K562 (cell line): Measurements from ENCODE around the gene ERC2. TPM values are rescaled to one million over a fixed set of nuclear protein-coding genes. Genes with fewer than 3 reads are reported as not detected.

Source experiments
- ATAC-seq: fragments of 200-7000 bp; cut with Tn5 transposase; 3 replicates; pipeline ENCODE4 v1.9.1; 2020; ENCODE audit warnings: moderate library complexity
- BruUV-seq: library from RNA; stranded (reverse); fragments of 400-500 nt; replicated peaks from 2 replicates; lab custom pipeline; 2021; lab: Mats Ljungman, UMichigan
- CTCF ChIA-PET: fragments of 300-600 bp; formaldehyde crosslinking; extraction: SDS; loops from one replicate; lab custom pipeline; 2021; ENCODE audit warnings: low intra/inter-chr PET ratio; lab: Yijun Ruan, JAX
- POLR2A ChIA-PET: fragments of 300-600, 350-650 bp; sonication (Branson Sonifier 250); formaldehyde crosslinking; extraction: SDS; loops from one replicate; lab custom pipeline; 2021; ENCODE audit warnings: antibody characterized with exemption, inconsistent platforms; lab: Yijun Ruan, JAX
- DNase-seq, 4 experiments: peaks; one replicate each; pipeline versions ENCODE4 v3.0.0 to v3.0.0-alpha.2; 2011 to 2018; ENCODE audit warnings: low spot score in 3 of 4, mixed read lengths in 3 of 4; ENCODE audit errors: extremely low read depth in 1 of 4
- FAIRE-seq: peaks from 2 replicates; lab custom pipeline; 2011; peaks lifted over from hg19 to GRCh38; lab: Jason Lieb, UNC
- H2AFZ ChIP-seq: 2 replicates; pipeline ENCODE4 v1.6.0; 2011; ENCODE audit warnings: low read depth, low read length, control low read depth, inconsistent platforms
- H3K27ac ChIP-seq: fragments of 200-600 bp; 3 replicates; pipeline ENCODE4 v1.8.0; 2011; ENCODE audit warnings: low read depth, mild to moderate bottlenecking, control low read depth, inconsistent platforms, low read length, moderate library complexity, mixed read lengths; ENCODE audit errors: extremely low read depth
- H3K27me3 ChIP-seq, 2 experiments: fragments of 300-600 bp in 1 of 2; 2 replicates in 1 of 2; 3 replicates in 1 of 2; pipeline versions ENCODE4 v1.6.0 to v1.8.0; 2011; ENCODE audit warnings: inconsistent platforms in 2 of 2, low read length in 2 of 2, mild to moderate bottlenecking in 1 of 2, mixed read lengths in 1 of 2, moderate library complexity in 1 of 2; ENCODE audit not compliant: control insufficient read depth in 2 of 2, insufficient read depth in 2 of 2
- H3K36me3 ChIP-seq: fragments of 300-600 bp; 3 replicates; pipeline ENCODE4 v1.8.0; 2011; ENCODE audit warnings: mild to moderate bottlenecking, low read length, inconsistent platforms; ENCODE audit not compliant: control insufficient read depth, insufficient read depth
- H3K4me1 ChIP-seq, 2 experiments: fragments of 200-600 bp in 1 of 2; replicated peaks in 1 of 2; 2 replicates in 1 of 2; 3 replicates in 1 of 2; pipeline versions ENCODE4 v1.5.1 to v1.8.0; 2011; ENCODE audit warnings: inconsistent platforms in 2 of 2, low read length in 2 of 2, mild to moderate bottlenecking in 1 of 2, mixed read lengths in 1 of 2, moderate library complexity in 1 of 2; ENCODE audit not compliant: control insufficient read depth in 2 of 2, insufficient read depth in 2 of 2
- H3K4me2 ChIP-seq: 2 replicates; pipeline ENCODE4 v1.6.1; 2011; ENCODE audit warnings: low read length, control low read depth, inconsistent platforms, mixed read lengths; ENCODE audit not compliant: insufficient read depth
- H3K4me3 ChIP-seq: fragments of 200-600 bp; sonication (generic), shearing (Covaris generic); 2 replicates; pipeline ENCODE4 v1.5.1; 2016; ENCODE audit warnings: control low read depth, inconsistent platforms
- H3K79me2 ChIP-seq: fragments of 200-600 bp; 3 replicates; pipeline ENCODE4 v1.8.0; 2011; ENCODE audit warnings: low read length, inconsistent platforms; ENCODE audit not compliant: control insufficient read depth, insufficient read depth
- H3K9ac ChIP-seq, 2 experiments: 2 replicates each; pipeline versions ENCODE4 v1.6.0 to v1.6.1; 2011; ENCODE audit warnings: low read depth in 2 of 2, low read length in 2 of 2, control low read depth in 1 of 2, inconsistent platforms in 1 of 2, mild to moderate bottlenecking in 1 of 2, mixed read lengths in 1 of 2; ENCODE audit not compliant: insufficient read depth in 1 of 2
- H3K9me1 ChIP-seq: one replicate; pipeline ENCODE4 v1.6.0; 2011; ENCODE audit warnings: inconsistent platforms, mild to moderate bottlenecking, low read length, moderate library complexity; ENCODE audit not compliant: control insufficient read depth, insufficient read depth
- H3K9me3 ChIP-seq: replicated peaks from 2 replicates; pipeline ENCODE4 v1.5.1; 2011; ENCODE audit warnings: low read depth, low read length, inconsistent platforms; ENCODE audit not compliant: control insufficient read depth, insufficient read depth
- H4K20me1 ChIP-seq: replicated peaks from 2 replicates; pipeline ENCODE4 v1.6.1; 2011; ENCODE audit warnings: low read length, inconsistent platforms, mixed read lengths; ENCODE audit not compliant: control insufficient read depth, insufficient read depth
- BRF2 ChIP-seq: IDR thresholded peaks from 3 replicates; pipeline ENCODE4 v1.6.1; 2011; ENCODE audit warnings: borderline replicate concordance, mild to moderate bottlenecking; ENCODE audit not compliant: insufficient read length, insufficient read depth
- ETV6 ChIP-seq, 3 experiments: fragments of 150-350 bp in 1 of 3; sonication (generic) in 1 of 3; formaldehyde crosslinking in 1 of 3; IDR thresholded peaks; 2 replicates each; pipeline versions ENCODE4 v1.6.1 to v1.8.0; 2014 to 2022; ENCODE audit warnings: borderline replicate concordance in 2 of 3, low read depth in 2 of 3, antibody characterized with exemption in 1 of 3, low read length in 1 of 3, mild to moderate bottlenecking in 1 of 3, missing genetic modification reagents in 1 of 3
- NCOR1 ChIP-seq: fragments of 450-650 bp; IDR thresholded peaks from 2 replicates; pipeline ENCODE4 v1.6.1; 2016; ENCODE audit warnings: mild to moderate bottlenecking, moderate library complexity
- NFIX ChIP-seq: fragments of 250-450 bp; sonication (Bioruptor Pico); IDR thresholded peaks from 2 replicates; pipeline ENCODE4 v1.4.0; 2020; ENCODE audit warnings: low read depth, mild to moderate bottlenecking, moderate library complexity
- NR4A1 ChIP-seq, 2 experiments: fragments of 250-450 bp in 1 of 2; fragments of 450-650 bp in 1 of 2; sonication (Bioruptor Pico) in 1 of 2; IDR thresholded peaks; 2 replicates each; pipeline versions ENCODE4 v1.4.0 to v1.6.1; 2016 to 2020; ENCODE audit warnings: mild to moderate bottlenecking in 2 of 2, missing compliant biosample characterization in 1 of 2, missing genetic modification characterization in 1 of 2, moderate library complexity in 1 of 2
- PHB ChIP-seq: fragments of 250-450 bp; sonication (Bioruptor Pico); IDR thresholded peaks from 2 replicates; pipeline ENCODE4 v1.5.0; 2021
- POLR2G ChIP-seq: fragments of 200-400 bp; formaldehyde crosslinking; IDR thresholded peaks from 2 replicates; pipeline ENCODE4 v1.6.1; 2017; ENCODE audit warnings: low read depth, mild to moderate bottlenecking, antibody characterized with exemption, low read length, moderate library complexity
- RBM22 ChIP-seq: fragments of 200-400 bp; formaldehyde crosslinking; IDR thresholded peaks from 2 replicates; pipeline ENCODE4 v1.6.1; 2018; ENCODE audit warnings: low read length, low read depth; ENCODE audit not compliant: poor library complexity, severe bottlenecking
- SAFB ChIP-seq: fragments of 200-400 bp; formaldehyde crosslinking; IDR thresholded peaks from 2 replicates; pipeline ENCODE4 v1.6.1; 2017; ENCODE audit warnings: low read depth, low read length, borderline replicate concordance
- SNIP1 ChIP-seq: fragments of 450-650 bp; IDR thresholded peaks from 2 replicates; pipeline ENCODE4 v1.7.1; 2017; ENCODE audit warnings: low read depth, mild to moderate bottlenecking
- TGIF2 ChIP-seq: sonication (generic); formaldehyde crosslinking; IDR thresholded peaks from 2 replicates; pipeline ENCODE4 v1.8.1; 2022; ENCODE audit warnings: mild to moderate bottlenecking, missing genetic modification reagents, moderate library complexity
- USF1 ChIP-seq: sonication (generic); formaldehyde crosslinking; IDR thresholded peaks from 2 replicates; pipeline ENCODE4 v1.9.0; 2022; ENCODE audit warnings: mild to moderate bottlenecking, missing genetic modification reagents
- ZBTB1 ChIP-seq: sonication (generic); formaldehyde crosslinking; IDR thresholded peaks from 2 replicates; pipeline ENCODE4 v1.8.1; 2023; ENCODE audit warnings: missing genetic modification reagents, low read depth, mild to moderate bottlenecking, borderline replicate concordance
- WGBS: fragments of 100-300 bp; shearing (Covaris generic); methylation state at CpG from one replicate; pipeline ENCODE4 v1.1.6; 2016; ENCODE audit warnings: low coverage, mixed read lengths; ENCODE audit not compliant: insufficient coverage; ENCODE audit errors: missing lambda C conversion rate; 5-methylcytosine and 5-hydroxymethylcytosine counted together
- in situ Hi-C: fragments of 300-500 bp; cut with MboI; formaldehyde crosslinking; loops from 4 replicates; pipeline ENCODE4 v1.15.0; 2018; ENCODE audit warnings: inconsistent platforms, mixed read lengths
- intact Hi-C: fragments of 100-400 bp; cut with micrococcal nuclease; formaldehyde crosslinking; loops from 2 replicates; pipeline ENCODE4 v1.14.2; 2022
- polyA plus RNA-seq, 8 experiments: library from polyadenylated mRNA; depleted of rRNA in 4 of 8; stranded (reverse) in 5 of 8; unstranded in 3 of 8; fragments of >200 nt; fragmentation: Nextera tagmentation in 2 of 8; fragmentation: Illumina TruSeq in 1 of 8; extraction: Ambion mirVana in 2 of 8; extraction: Trizol in 1 of 8; gene quantifications; 2 replicates each; pipeline versions ENCODE4 v1.2.1 to v1.2.3, GENCODE V29; 2011 to 2014; ENCODE audit warnings: inconsistent platforms in 1 of 8, missing spikeins in 1 of 8
- total RNA-seq, 7 experiments: library from RNA; depleted of rRNA in 6 of 7; stranded (reverse); fragments of >200 nt in 6 of 7; fragmentation: Illumina TruSeq in 2 of 7; extraction: Trizol in 2 of 7; gene quantifications; 2 replicates each; pipeline versions ENCODE4 v1.2.1 to v1.2.3, GENCODE V29; 2011 to 2021; ENCODE audit warnings: low replicate concordance in 1 of 7

ERC2 gene
- total and polyA plus RNA-seq, 9 of the 15 experiments (the other 6 are each of a cell fraction or from before 2014, with no cell fraction given) = 0.04 to 0.18 (median 0.07) TPM; not detected in 2

- H2AFZ ChIP-seq = no peak overlapping the region
- POLR2A ChIA-PET = no interaction called here
- H3K9me3 ChIP-seq = no peaks in the 10 kb centered on the region
- H3K4me1 ChIP-seq = no peaks in the 10 kb centered on the region
- WGBS = 0% methylated on average over 9 of the region's 10 CpGs
- CTCF ChIA-PET = no interaction called here
- H3K27me3 ChIP-seq = no peaks in the 10 kb centered on the region
- no peak overlapping the region for H3K4me2 ChIP-seq
- no peaks in the 10 kb centered on the region for H3K36me3 ChIP-seq
- H3K27ac ChIP-seq = no peak overlapping the region
- H3K4me3 ChIP-seq = no peak overlapping the region
- no peaks in the 10 kb centered on the region for H4K20me1 ChIP-seq
- intact Hi-C loops (no loop called here), in situ Hi-C loops (no loop called here)
- FAIRE-seq (no peak), DNase-seq (no peak), ATAC-seq (no peak)
- no peaks in the 10 kb centered on the region for H3K9me1 ChIP-seq
- H3K9ac ChIP-seq = no peak overlapping the region
- H3K79me2 ChIP-seq = no peaks in the 10 kb centered on the region
- no TSS peak for BruUV-seq
- TF ChIP-seq ZBTB1 (CRISPR knock-in tag) = no peak
- TF ChIP-seq SNIP1 = no peak
- TF ChIP-seq RBM22 = no peak
- TF ChIP-seq USF1 (CRISPR knock-in tag) = no peak
- no peak for TF ChIP-seq PHB (CRISPR knock-in tag)
- no peak for TF ChIP-seq NCOR1
- no peak for TF ChIP-seq NR4A1 (CRISPR knock-in tag; IDR thresholded peaks at IDR 0.05)
- TF ChIP-seq NR4A1 (tag; IDR thresholded peaks at IDR 0.05) = no peak
- TF ChIP-seq BRF2 = no peak
- TF ChIP-seq POLR2G = no peak
- no peak for TF ChIP-seq TGIF2 (CRISPR knock-in tag)
- no peak for TF ChIP-seq SAFB
- TF ChIP-seq NFIX (CRISPR knock-in tag) = no peak
- no peak for TF ChIP-seq ETV6 (IDR thresholded peaks at IDR 0.05; ENCODE audit: borderline replicate concordance in 1 of 2, low read depth in 2 of 2, low read length in 1 of 2)
- no peak for TF ChIP-seq ETV6 (CRISPR knock-in tag; IDR thresholded peaks at IDR 0.05; ENCODE audit: borderline replicate concordance)
- TF ChIP-seq, all 486 proteins: peak for 0
Observed at GRCh38 chr3:56087451-56088053, 380.7 kb downstream of the ERC2 start.
